Activated CD4-positive, alpha-beta T cell treated with anti-CD3 and anti-CD28 coated beads, Interleukin-2, amount 10 ng/mL, durations not matched to agents 7 days and 5 days (primary cell): Measurements from ENCODE around the gene ARHGAP26. TPM values are rescaled to one million over a fixed set of nuclear protein-coding genes. Genes with fewer than 3 reads are reported as not detected.

Experiments
- CTCF ChIA-PET: fragments of 350-600 bp; sonication (Branson Sonifier 250); formaldehyde crosslinking; loops from one replicate; lab custom pipeline; 2021; ENCODE audit warnings: antibody characterized with exemption; lab: Charles Lee
- POLR2A ChIA-PET: fragments of 350-600 bp; sonication (Branson Sonifier 250); formaldehyde crosslinking; loops from one replicate; lab custom pipeline; 2021; ENCODE audit warnings: antibody characterized with exemption; lab: Charles Lee
- DNase-seq: peaks from one replicate; pipeline ENCODE4 v3.0.0-alpha.2; 2020
- H3K27ac Mint-ChIP-seq: one replicate; pipeline ENCODE4 v1.8.0; 2021; ENCODE audit warnings: mild to moderate bottlenecking, moderate library complexity, mixed read lengths
- H3K27me3 Mint-ChIP-seq: one replicate; pipeline ENCODE4 v1.8.0; 2021; ENCODE audit warnings: mixed read lengths
- H3K36me3 Mint-ChIP-seq: one replicate; pipeline ENCODE4 v1.8.0; 2021; ENCODE audit warnings: low read depth, mixed read lengths
- H3K4me1 Mint-ChIP-seq: one replicate; pipeline ENCODE4 v1.8.0; 2021; ENCODE audit warnings: mixed read lengths
- H3K4me3 Mint-ChIP-seq: one replicate; pipeline ENCODE4 v1.8.0; 2021; ENCODE audit warnings: mild to moderate bottlenecking, moderate library complexity, mixed read lengths
- H3K9me3 Mint-ChIP-seq: one replicate; pipeline ENCODE4 v1.8.0; 2021; ENCODE audit warnings: mixed read lengths
- total RNA-seq, 2 experiments: library from RNA; stranded (reverse); gene quantifications; one replicate each; pipeline ENCODE4 v1.2.3, GENCODE V29; 2021

The ARHGAP26 gene
- total RNA-seq, 2 experiments from 2014 or later = 21.0 to 21.5 TPM

GRCh38 chr5:142830241-142831008 is 60.2 kb downstream of the ARHGAP26 start:
- ChIA-PET CTCF (interaction anchor here (0.7 to 1.2 kb wide), 3 partner anchors 10 to 59 kb away, joined by 3 read pairs; partner anchors contain the start of gene ARHGAP26), POLR2A (no interaction called here)
- Mint-ChIP-seq H3K27ac (no peak overlapping the region), H3K9me3 (no peaks in the 10 kb centered on the region), H3K36me3 (peaks cover 2% of the 10 kb centered on the region), H3K4me3 (no peak overlapping the region), H3K27me3 (no peaks in the 10 kb centered on the region), H3K4me1 (peaks cover 25% of the 10 kb centered on the region)
- no peak for DNase-seq

DNA sequence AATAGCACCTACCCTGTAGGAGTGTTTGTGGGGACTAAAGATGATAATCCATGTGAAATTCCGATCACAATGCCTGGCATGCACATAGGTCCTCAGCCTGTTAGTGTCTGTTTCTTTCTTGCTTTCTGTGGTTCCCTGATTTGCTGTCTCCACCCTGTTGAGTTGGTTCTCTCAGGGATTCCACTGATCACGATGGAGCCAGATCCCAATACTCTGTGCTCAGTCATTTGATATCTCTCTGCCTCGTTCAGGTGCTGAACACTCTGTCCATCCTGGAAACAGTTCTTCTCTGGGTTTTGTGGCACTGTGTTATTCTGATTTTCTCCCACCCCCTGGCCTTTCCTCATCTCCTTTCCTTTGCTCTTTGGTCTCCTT is 60.8 kb downstream of the ARHGAP26 start:
- no peak for DNase-seq
- no peaks in the 10 kb centered on the region for H3K27me3 Mint-ChIP-seq
- ChIA-PET POLR2A (no interaction called here), CTCF (interaction anchor here (1.2 kb wide), 1 partner anchor 9 kb away, joined by 3 read pairs; no protein-coding TSS in a partner anchor)
- no peaks in the 10 kb centered on the region for H3K9me3 Mint-ChIP-seq
- H3K36me3 Mint-ChIP-seq = peaks cover 2% of the 10 kb centered on the region
- peaks cover 25% of the 10 kb centered on the region for H3K4me1 Mint-ChIP-seq
- no peak overlapping the region for H3K4me3 Mint-ChIP-seq
- no peak overlapping the region for H3K27ac Mint-ChIP-seq

DNA sequence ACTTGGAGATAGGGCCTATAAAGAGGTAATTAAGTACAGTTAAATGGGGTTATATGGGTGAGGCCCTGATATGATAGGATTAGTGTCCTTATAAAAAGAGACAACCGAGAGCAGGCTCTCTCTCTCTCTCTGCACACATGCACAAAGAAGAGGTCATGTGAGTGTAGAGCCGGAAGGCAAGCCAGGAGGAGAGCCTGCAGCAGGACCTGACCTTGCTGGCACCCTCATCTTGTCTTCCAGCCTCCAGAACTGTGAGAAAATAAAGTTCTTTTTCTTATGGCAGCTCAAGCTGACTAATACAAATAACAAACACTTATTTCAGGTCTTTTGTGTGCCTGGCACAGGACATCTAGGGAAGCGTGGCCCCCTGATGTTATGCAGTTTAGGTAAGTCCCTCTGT is 62.1 kb downstream of the ARHGAP26 start:
- H3K4me1 Mint-ChIP-seq = peaks cover 15% of the 10 kb centered on the region
- no peak for DNase-seq
- POLR2A ChIA-PET = no interaction called here
- H3K27me3 Mint-ChIP-seq = no peaks in the 10 kb centered on the region
- peaks cover 2% of the 10 kb centered on the region for H3K36me3 Mint-ChIP-seq
- no peaks in the 10 kb centered on the region for H3K9me3 Mint-ChIP-seq
- H3K4me3 Mint-ChIP-seq = no peak overlapping the region
- H3K27ac Mint-ChIP-seq = no peak overlapping the region
- CTCF ChIA-PET = interaction anchor here (0.7 to 1.1 kb wide), 2 partner anchors 8 to 54 kb away, joined by 3 to 5 read pairs; no protein-coding TSS in a partner anchor

DNA sequence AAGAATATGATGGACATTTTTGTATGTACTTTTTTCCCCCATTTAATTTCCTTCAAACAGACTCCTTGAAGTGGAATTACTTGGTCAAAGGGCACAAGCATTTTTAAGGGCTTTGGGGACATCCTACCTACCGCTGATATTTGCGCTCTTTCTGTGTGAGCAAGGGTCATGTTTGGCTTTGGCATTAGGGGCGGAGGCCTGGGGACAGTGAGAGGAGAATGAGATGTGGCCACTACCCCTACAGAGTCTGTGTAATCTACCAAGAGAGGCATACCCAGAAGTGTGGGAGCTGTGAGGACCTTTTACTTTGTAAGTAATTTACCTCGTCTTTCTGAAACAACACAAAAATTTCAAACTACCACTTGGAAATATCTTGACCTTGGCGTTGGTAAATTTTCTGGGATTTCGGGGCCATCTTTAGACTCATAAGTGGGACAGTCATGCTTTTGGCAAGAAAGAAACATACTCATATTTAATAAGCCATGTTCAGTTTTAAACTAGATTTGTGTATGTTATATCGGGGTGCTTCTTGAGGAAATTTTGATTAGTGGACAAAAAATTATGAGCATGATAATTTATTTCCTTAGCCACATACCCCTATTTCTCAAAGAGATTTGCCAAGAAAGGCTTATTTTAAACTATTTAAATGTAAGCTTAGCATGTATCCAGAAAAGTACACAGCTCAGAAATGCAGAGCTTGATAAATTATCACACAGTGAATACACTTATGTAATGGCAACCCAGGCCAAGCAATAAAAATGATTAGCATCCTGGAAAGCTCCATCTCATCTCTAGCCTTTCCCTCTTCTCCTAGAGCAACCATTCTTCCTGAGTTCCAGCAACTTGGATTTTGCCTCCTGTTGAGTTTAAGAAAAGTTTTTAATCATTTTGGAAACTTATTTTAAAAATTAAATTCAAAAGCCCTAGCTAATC is 63.6 kb downstream of the ARHGAP26 start:
- ChIA-PET POLR2A (no interaction called here), CTCF (interaction anchor here (0.9 to 1.1 kb wide), 3 partner anchors 10 to 20 kb away, joined by 3 to 6 read pairs (median 4); no protein-coding TSS in a partner anchor)
- peaks cover 6% of the 10 kb centered on the region for H3K4me1 Mint-ChIP-seq
- H3K4me3 Mint-ChIP-seq = no peak overlapping the region
- peaks cover 2% of the 10 kb centered on the region for H3K36me3 Mint-ChIP-seq
- H3K27me3 Mint-ChIP-seq = no peaks in the 10 kb centered on the region
- H3K9me3 Mint-ChIP-seq = no peaks in the 10 kb centered on the region
- no peak overlapping the region for H3K27ac Mint-ChIP-seq
- no peak for DNase-seq

GRCh38 chr5:142834504-142834903 is 64.3 kb downstream of the ARHGAP26 start:
- CTCF ChIA-PET = interaction anchor here (0.9 to 1.1 kb wide), 4 partner anchors 11 to 41 kb away, joined by 3 to 6 read pairs (median 4); no protein-coding TSS in a partner anchor
- H3K27ac Mint-ChIP-seq = no peak overlapping the region

GRCh38 chr5:142835540-142835939 is 65.4 kb downstream of the ARHGAP26 start:
- H3K4me1 Mint-ChIP-seq = peaks cover 6% of the 10 kb centered on the region
- POLR2A ChIA-PET = interaction anchor here (1.4 kb wide), 1 partner anchor 66 kb away, joined by 3 read pairs; no protein-coding TSS in a partner anchor

More at GRCh38 chr5:142834504-142834903, 64.3 kb downstream of the ARHGAP26 start:
- no peak overlapping the region for H3K4me3 Mint-ChIP-seq
- POLR2A ChIA-PET = no interaction called here
- H3K36me3 Mint-ChIP-seq = peaks cover 2% of the 10 kb centered on the region
- no peak for DNase-seq
- H3K4me1 Mint-ChIP-seq = peaks cover 6% of the 10 kb centered on the region
- H3K9me3 Mint-ChIP-seq = no peaks in the 10 kb centered on the region
- no peaks in the 10 kb centered on the region for H3K27me3 Mint-ChIP-seq

GRCh38 chr5:142836048-142836447 is 65.9 kb downstream of the ARHGAP26 start:
- H3K4me3 Mint-ChIP-seq = no peak overlapping the region
- no peaks in the 10 kb centered on the region for H3K27me3 Mint-ChIP-seq
- H3K9me3 Mint-ChIP-seq = no peaks in the 10 kb centered on the region
- H3K36me3 Mint-ChIP-seq = peaks cover 2% of the 10 kb centered on the region
- CTCF ChIA-PET = interaction anchor here (0.8 to 1.1 kb wide), 2 partner anchors 13 to 16 kb away, joined by 3 read pairs; no protein-coding TSS in a partner anchor
- POLR2A ChIA-PET = interaction anchor here (1.4 kb wide), 1 partner anchor 67 kb away, joined by 3 read pairs; no protein-coding TSS in a partner anchor
- DNase-seq = no peak
- H3K27ac Mint-ChIP-seq = no peak overlapping the region
- H3K4me1 Mint-ChIP-seq = peaks cover 6% of the 10 kb centered on the region

More at GRCh38 chr5:142835540-142835939, 65.4 kb downstream of the ARHGAP26 start:
- H3K27me3 Mint-ChIP-seq = no peaks in the 10 kb centered on the region
- no peaks in the 10 kb centered on the region for H3K9me3 Mint-ChIP-seq
- no peak overlapping the region for H3K4me3 Mint-ChIP-seq
- DNase-seq = no peak
- peaks cover 2% of the 10 kb centered on the region for H3K36me3 Mint-ChIP-seq
- CTCF ChIA-PET = interaction anchor here (0.8 kb wide), 1 partner anchor 16 kb away, joined by 3 read pairs; no protein-coding TSS in a partner anchor
- H3K27ac Mint-ChIP-seq = no peak overlapping the region

- no peak overlapping the region for H3K27ac Mint-ChIP-seq
- H3K36me3 Mint-ChIP-seq = peaks cover 2% of the 10 kb centered on the region
- DNase-seq = no peak
- no peak overlapping the region for H3K4me3 Mint-ChIP-seq
- H3K9me3 Mint-ChIP-seq = no peaks in the 10 kb centered on the region
- CTCF ChIA-PET = interaction anchor here (0.6 to 1.1 kb wide), 3 partner anchors 12 to 45 kb away, joined by 3 to 5 read pairs (median 3); no protein-coding TSS in a partner anchor
- H3K4me1 Mint-ChIP-seq = peaks cover 6% of the 10 kb centered on the region
- no peaks in the 10 kb centered on the region for H3K27me3 Mint-ChIP-seq
- POLR2A ChIA-PET = no interaction called here
Observed at GRCh38 chr5:142837081-142837725, 67.0 kb downstream of the ARHGAP26 start.

GRCh38 chr5:142838845-142839244 is 68.7 kb downstream of the ARHGAP26 start:
- H3K4me3 Mint-ChIP-seq = no peak overlapping the region
- CTCF ChIA-PET = interaction anchor here (0.6 to 1.5 kb wide), 3 partner anchors 12 to 124 kb away, joined by 3 to 4 read pairs (median 3); no protein-coding TSS in a partner anchor
- DNase-seq = no peak
- no peaks in the 10 kb centered on the region for H3K27me3 Mint-ChIP-seq
- peaks cover 10% of the 10 kb centered on the region for H3K4me1 Mint-ChIP-seq
- no peak overlapping the region for H3K27ac Mint-ChIP-seq
- no peaks in the 10 kb centered on the region for H3K9me3 Mint-ChIP-seq
- H3K36me3 Mint-ChIP-seq = no peaks in the 10 kb centered on the region
- POLR2A ChIA-PET = no interaction called here

DNA sequence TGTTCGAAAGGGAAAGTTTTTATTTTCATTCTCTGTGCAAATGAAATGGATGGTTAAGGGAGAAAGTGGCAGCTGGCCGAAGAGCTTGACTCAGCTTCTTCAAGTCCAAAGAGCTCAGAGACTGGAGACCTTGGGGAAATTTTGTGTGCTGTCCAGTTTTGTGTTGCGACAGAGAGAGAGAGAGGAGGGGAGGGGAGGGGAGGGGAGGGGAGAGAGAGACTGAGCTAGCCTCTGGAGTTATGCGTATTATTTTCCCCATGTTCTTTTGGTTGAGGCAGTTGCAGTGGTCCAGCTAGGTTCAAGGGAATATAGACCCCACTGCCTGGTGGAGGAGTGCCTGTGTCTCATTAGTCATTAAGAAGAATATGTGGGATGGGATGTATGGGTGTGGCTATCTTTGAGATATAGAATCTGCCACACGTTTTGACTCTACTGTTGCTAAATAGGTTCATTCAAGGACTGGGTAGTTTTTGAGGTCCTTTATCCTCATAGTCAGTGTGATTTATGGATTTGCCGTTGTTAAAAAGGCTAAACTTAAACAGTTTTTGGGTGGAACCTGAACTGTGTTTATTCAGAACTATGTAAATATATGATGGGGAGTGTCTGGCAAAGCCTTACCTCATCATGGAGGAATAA is 69.7 kb downstream of the ARHGAP26 start:
- Mint-ChIP-seq H3K4me3 (no peak overlapping the region), H3K36me3 (no peaks in the 10 kb centered on the region), H3K9me3 (no peaks in the 10 kb centered on the region), H3K4me1 (peaks cover 14% of the 10 kb centered on the region), H3K27me3 (no peaks in the 10 kb centered on the region), H3K27ac (no peak overlapping the region)
- DNase-seq = no peak
- ChIA-PET POLR2A (no interaction called here), CTCF (interaction anchor here (0.8 to 1.5 kb wide), 4 partner anchors 9 to 361 kb away, joined by 3 to 4 read pairs (median 4); no protein-coding TSS in a partner anchor)

- peaks cover 18% of the 10 kb centered on the region for H3K4me1 Mint-ChIP-seq
- CTCF ChIA-PET = interaction anchor here (1.3 kb wide), 1 partner anchor 10 kb away, joined by 3 read pairs; no protein-coding TSS in a partner anchor
- H3K9me3 Mint-ChIP-seq = no peaks in the 10 kb centered on the region
- no peak overlapping the region for H3K27ac Mint-ChIP-seq
- H3K36me3 Mint-ChIP-seq = no peaks in the 10 kb centered on the region
- no peak for DNase-seq
- no peaks in the 10 kb centered on the region for H3K27me3 Mint-ChIP-seq
- no peak overlapping the region for H3K4me3 Mint-ChIP-seq
- POLR2A ChIA-PET = no interaction called here
Observed at GRCh38 chr5:142840575-142840974, 70.4 kb downstream of the ARHGAP26 start.
